Ascending aorta (tissue), 2 donors: ENCODE results near the gene TTLL13. TPM values are rescaled to one million over a fixed set of nuclear protein-coding genes. Genes with fewer than 3 reads are reported as not detected.

Experiments used
- DNase-seq, 2 donors: peaks; one replicate each; pipeline ENCODE4 v3.0.0-alpha.2; 2019; ENCODE audit warnings: low spot score in 2 of 2
- H3K27ac ChIP-seq, 2 donors: fragments of 200-600 bp; sonication (generic); one replicate each; pipeline ENCODE4 v1.5.1; 2016 to 2017; ENCODE audit warnings: mild to moderate bottlenecking in 1 of 2
- H3K27me3 ChIP-seq: fragments of 200-600 bp; sonication (generic); one replicate; pipeline ENCODE4 v1.5.1; 2017
- H3K36me3 ChIP-seq, 2 donors: fragments of 200-600 bp; sonication (generic); one replicate each; pipeline ENCODE4 v1.5.1; 2016
- H3K4me1 ChIP-seq, 2 donors: fragments of 200-600 bp; sonication (generic); one replicate each; pipeline ENCODE4 v1.5.1; 2016 to 2017; ENCODE audit warnings: mild to moderate bottlenecking in 1 of 2
- H3K4me3 ChIP-seq, 2 donors: fragments of 200-600 bp; sonication (generic); one replicate each; pipeline ENCODE4 v1.5.1; 2016 to 2017; ENCODE audit warnings: mild to moderate bottlenecking in 1 of 2
- H3K9me3 ChIP-seq, 2 donors: fragments of 200-600 bp; sonication (generic); one replicate each; pipeline ENCODE4 v1.5.1; 2016
- CTCF ChIP-seq, 3 experiments: fragments of 200-600 bp in 2 of 3; fragments of 450-650 bp in 1 of 3; sonication (generic) in 2 of 3; IDR thresholded peaks; one replicate each; pipeline ENCODE4 v1.5.1; 2016 to 2019; ENCODE audit warnings: antibody characterized with exemption in 3 of 3, mild to moderate bottlenecking in 1 of 3, moderate library complexity in 1 of 3
- intact Hi-C: fragments of 100-400 bp; cut with DNase I; formaldehyde crosslinking; loops from one replicate; pipeline ENCODE4 v1.15.1; 2023
- total RNA-seq: library from RNA; depleted of rRNA; stranded (reverse); fragments of >200 nt; gene quantifications from one replicate; pipeline ENCODE4 v1.1.0, GENCODE V29; 2016

TTLL13 gene
- total RNA-seq, 1 donor from 2014 or later, result not detected

GRCh38 chr15:90305932-90306331 is 56.6 kb downstream of the TTLL13 start:
- peaks cover 8 to 13% of the 10 kb centered on the region in 2 donors for H3K4me1 ChIP-seq
- H3K4me3 ChIP-seq, result no peak overlapping the region
- no peaks in the 10 kb centered on the region for H3K36me3 ChIP-seq
- no peak overlapping the region for H3K27ac ChIP-seq
- TF ChIP-seq CTCF (IDR thresholded peaks at IDR 0.05), result no peak
- H3K27me3 ChIP-seq, result no peaks in the 10 kb centered on the region
- no peak for DNase-seq
- intact Hi-C loops, result no loop called here
- H3K9me3 ChIP-seq, result no peaks in the 10 kb centered on the region

- Histone ChIP-seq H3K27me3 (no peaks in the 10 kb centered on the region), H3K9me3 (no peaks in the 10 kb centered on the region), H3K4me1 (peaks cover 5 to 6% of the 10 kb centered on the region in 2 donors), H3K4me3 (no peak overlapping the region), H3K36me3 (no peaks in the 10 kb centered on the region), H3K27ac (no peak overlapping the region)
- DNase-seq, result no peak
- TF ChIP-seq CTCF (IDR thresholded peaks at IDR 0.05), result no peak
- intact Hi-C loops, result no loop called here
Measured at GRCh38 chr15:90306560-90306959, 57.2 kb downstream of the TTLL13 start.

GRCh38 chr15:90307661-90308060 is 58.3 kb downstream of the TTLL13 start:
- Histone ChIP-seq H3K4me1 (no peaks in the 10 kb centered on the region), H3K9me3 (no peaks in the 10 kb centered on the region), H3K4me3 (no peak overlapping the region), H3K36me3 (no peaks in the 10 kb centered on the region), H3K27me3 (no peaks in the 10 kb centered on the region), H3K27ac (no peak overlapping the region)
- TF ChIP-seq CTCF (IDR thresholded peaks at IDR 0.05), result no peak
- no peak for DNase-seq
- intact Hi-C loops, result no loop called here

GRCh38 chr15:90309020-90309419 is 59.7 kb downstream of the TTLL13 start:
- H3K27me3 ChIP-seq, result no peaks in the 10 kb centered on the region
- H3K9me3 ChIP-seq, result no peaks in the 10 kb centered on the region
- TF ChIP-seq CTCF (IDR thresholded peaks at IDR 0.05), result no peak
- no peak overlapping the region for H3K27ac ChIP-seq
- H3K4me3 ChIP-seq, result no peak overlapping the region
- intact Hi-C loops, result no loop called here
- no peaks in the 10 kb centered on the region for H3K4me1 ChIP-seq
- H3K36me3 ChIP-seq, result no peaks in the 10 kb centered on the region
- no peak for DNase-seq

Other genes starting within 250 kb of the TTLL13 start
- gene ZNF710, start 248.2 kb upstream of the TTLL13 start, total RNA-seq, result 3.5 TPM
- 49.7 TPM for gene IDH2, start 147.1 kb upstream of the TTLL13 start, total RNA-seq
- 51.2 TPM for gene SEMA4B, start 48.2 kb upstream of the TTLL13 start, total RNA-seq
- 50.9 TPM for gene CIB1, start 15.6 kb upstream of the TTLL13 start, total RNA-seq
- 2.2 TPM for gene GDPGP1, start 15.3 kb upstream of the TTLL13 start, total RNA-seq
- 58.0 TPM for gene NGRN, start 16.1 kb downstream of the TTLL13 start, total RNA-seq
- gene ZNF774, start 102.7 kb downstream of the TTLL13 start, total RNA-seq, result 0.21 TPM
- 99.1 TPM for gene IQGAP1, start 138.7 kb downstream of the TTLL13 start, total RNA-seq